Measurements from ENCODE around the gene IPPK. TPM values are rescaled to one million over a fixed set of nuclear protein-coding genes. Genes with fewer than 3 reads are reported as not detected.

Gene IPPK
- total RNA-seq, 1 experiment from 2014 or later: 10.6 TPM

DNA sequence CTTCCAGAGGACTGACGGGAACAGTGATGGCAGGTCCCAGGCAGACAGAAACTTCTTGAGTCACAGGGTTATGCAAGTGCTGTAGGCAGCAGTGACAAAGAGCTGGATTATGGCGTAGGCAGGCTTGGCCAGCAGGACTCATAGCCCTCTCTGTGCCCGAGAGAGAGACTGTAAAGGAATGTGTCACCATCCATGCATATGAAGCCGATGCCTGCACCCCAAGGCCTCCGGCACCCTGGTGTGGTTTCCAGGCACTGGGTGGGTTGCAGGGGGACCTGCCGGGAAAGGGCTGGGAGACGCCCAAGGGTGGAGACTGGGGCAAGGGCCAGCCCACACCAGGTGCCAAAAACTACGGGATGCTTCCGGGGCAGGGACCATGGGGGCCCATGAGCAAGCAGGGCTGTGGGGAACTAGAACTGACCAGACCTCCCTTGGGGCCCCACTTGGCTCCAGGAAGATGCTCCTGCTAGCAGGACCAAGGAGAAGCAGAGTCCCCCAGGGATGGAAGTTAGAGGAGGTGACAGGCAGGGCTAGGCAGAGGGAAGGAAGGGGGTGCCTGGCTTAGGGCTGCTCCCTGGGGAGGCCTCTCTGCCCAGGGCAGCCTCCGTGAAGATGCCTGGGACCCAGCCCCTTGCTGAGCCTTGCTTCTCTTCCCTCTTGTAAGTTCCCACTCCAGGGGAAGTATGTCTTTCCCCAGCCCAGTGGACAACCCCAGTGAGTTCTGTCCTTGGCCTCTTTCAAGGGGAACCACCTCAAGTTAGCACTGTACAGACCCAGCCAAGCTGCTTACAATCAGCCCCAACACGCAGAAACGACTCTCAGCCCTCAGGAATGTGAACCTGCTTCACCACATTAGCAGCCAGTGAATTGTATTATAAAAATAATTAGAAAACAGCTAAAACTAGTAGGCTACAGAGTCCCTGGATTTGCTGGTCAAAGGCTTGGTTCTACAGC is 10.5 kb upstream of the IPPK start:
- Histone ChIP-seq H3K9me2 (replicated peaks; ENCODE audit: low read length) (no peaks in the 10 kb centered on the region), H3K27me3 (ENCODE audit: low read length) (no peaks in the 10 kb centered on the region), H3F3A (ENCODE audit: low read length, unreplicated experiment) (no peaks in the 10 kb centered on the region), H3K36me3 (ENCODE audit: low read depth, low read length) (no peaks in the 10 kb centered on the region), H3K9ac (ENCODE audit: low read length) (no peak overlapping the region), H3K79me2 (ENCODE audit: low read length) (no peaks in the 10 kb centered on the region), H4K20me1 (ENCODE audit: low read length) (no peaks in the 10 kb centered on the region), H2AFZ (ENCODE audit: low read length) (no peak overlapping the region), H3K4me3 (ENCODE audit: low read length) (no peak overlapping the region), H3K27ac (ENCODE audit: low read length) (no peak overlapping the region), H3K4me2 (ENCODE audit: low read length) (no peak overlapping the region), H3K9me3 (ENCODE audit: low read length) (no peaks in the 10 kb centered on the region), H3K4me1 (ENCODE audit: insufficient read depth, low read length) (no peaks in the 10 kb centered on the region)
- TF ChIP-seq CTCF (conservative IDR thresholded peaks at IDR 0.05; ENCODE audit: low read depth, low read length): no peak
- TF ChIP-seq EZH2 (IDR thresholded peaks at IDR 0.05; ENCODE audit: low read length, unreplicated experiment): no peak
- TF ChIP-seq EZH2phosphoT487 (IDR thresholded peaks at IDR 0.05; ENCODE audit: borderline replicate concordance, low read length): no peak
- ChIA-PET POLR2A (ENCODE audit: unreplicated experiment) (no interaction called here), CTCF (no interaction called here)
- DNase-seq (no peak), ATAC-seq (no peak)
- intact Hi-C loops (cut with micrococcal nuclease): no loop called here
- BruUV-seq (replicated peaks): no TSS peak

DNA sequence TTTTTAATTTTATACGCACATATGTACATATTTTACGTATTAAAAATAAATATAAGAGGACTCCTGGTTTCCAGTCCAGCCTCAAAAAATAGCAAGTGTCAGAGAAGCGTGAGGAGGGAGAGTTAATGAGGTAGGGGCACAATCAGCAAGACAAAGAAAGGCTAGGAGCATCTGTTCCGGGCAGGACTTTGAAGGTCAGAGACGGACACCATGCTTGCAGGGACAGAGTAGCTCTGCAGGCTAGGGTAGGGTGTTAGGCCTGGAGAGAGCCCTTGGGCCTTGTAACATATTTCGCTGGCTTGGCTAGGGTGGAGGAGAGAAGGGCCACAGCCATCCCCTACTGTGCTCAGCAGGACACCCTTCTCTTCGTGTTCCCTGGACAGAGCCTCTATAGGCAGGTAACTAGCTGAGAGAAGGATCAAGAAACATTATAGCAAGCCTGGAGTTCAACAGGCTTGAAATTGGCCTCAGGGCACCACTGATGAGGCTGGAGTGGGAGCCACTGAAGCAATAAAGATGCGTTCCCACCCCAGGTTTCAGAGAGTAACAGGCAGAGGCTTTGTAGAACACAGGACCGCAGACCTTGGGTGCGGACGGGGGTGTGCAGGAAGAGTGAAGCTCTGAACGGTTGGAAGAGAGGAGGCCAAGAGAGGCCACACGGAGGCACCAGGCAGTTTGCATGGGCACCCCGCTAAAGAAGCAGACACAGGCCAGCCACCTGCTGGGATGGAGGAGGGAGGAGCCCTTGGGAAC is 9.7 kb upstream of the IPPK start:
- no peak overlapping the region for H3K9ac ChIP-seq (ENCODE audit: low read length)
- no peaks in the 10 kb centered on the region for H3K9me2 ChIP-seq (replicated peaks; ENCODE audit: low read length)
- no peaks in the 10 kb centered on the region for H3K9me3 ChIP-seq (ENCODE audit: low read length)
- intact Hi-C loops (cut with micrococcal nuclease): no loop called here
- TF ChIP-seq EZH2phosphoT487 (IDR thresholded peaks at IDR 0.05; ENCODE audit: borderline replicate concordance, low read length): no peak
- no peak for TF ChIP-seq CTCF (conservative IDR thresholded peaks at IDR 0.05; ENCODE audit: low read depth, low read length)
- no peak for TF ChIP-seq EZH2 (IDR thresholded peaks at IDR 0.05; ENCODE audit: low read length, unreplicated experiment)
- H3K4me2 ChIP-seq (ENCODE audit: low read length): no peak overlapping the region
- H4K20me1 ChIP-seq (ENCODE audit: low read length): no peaks in the 10 kb centered on the region
- H3K27ac ChIP-seq (ENCODE audit: low read length): no peak overlapping the region
- H3K79me2 ChIP-seq (ENCODE audit: low read length): no peaks in the 10 kb centered on the region
- H2AFZ ChIP-seq (ENCODE audit: low read length): no peak overlapping the region
- no peaks in the 10 kb centered on the region for H3K27me3 ChIP-seq (ENCODE audit: low read length)
- DNase-seq (no peak), ATAC-seq (no peak)
- no peaks in the 10 kb centered on the region for H3K36me3 ChIP-seq (ENCODE audit: low read depth, low read length)
- BruUV-seq (replicated peaks): no TSS peak
- POLR2A ChIA-PET (ENCODE audit: unreplicated experiment): no interaction called here
- no peaks in the 10 kb centered on the region for H3F3A ChIP-seq (ENCODE audit: low read length, unreplicated experiment)
- no peak overlapping the region for H3K4me3 ChIP-seq (ENCODE audit: low read length)
- no peaks in the 10 kb centered on the region for H3K4me1 ChIP-seq (ENCODE audit: insufficient read depth, low read length)
- CTCF ChIA-PET: no interaction called here
